ENCODE results near the gene ASRGL1.
"Not testable (repeated sequence)": the region's sequence is repeated elsewhere in the genome, so short reads cannot be mapped to it uniquely, and the experiment has no call there.

The ASRGL1 gene

DNA sequence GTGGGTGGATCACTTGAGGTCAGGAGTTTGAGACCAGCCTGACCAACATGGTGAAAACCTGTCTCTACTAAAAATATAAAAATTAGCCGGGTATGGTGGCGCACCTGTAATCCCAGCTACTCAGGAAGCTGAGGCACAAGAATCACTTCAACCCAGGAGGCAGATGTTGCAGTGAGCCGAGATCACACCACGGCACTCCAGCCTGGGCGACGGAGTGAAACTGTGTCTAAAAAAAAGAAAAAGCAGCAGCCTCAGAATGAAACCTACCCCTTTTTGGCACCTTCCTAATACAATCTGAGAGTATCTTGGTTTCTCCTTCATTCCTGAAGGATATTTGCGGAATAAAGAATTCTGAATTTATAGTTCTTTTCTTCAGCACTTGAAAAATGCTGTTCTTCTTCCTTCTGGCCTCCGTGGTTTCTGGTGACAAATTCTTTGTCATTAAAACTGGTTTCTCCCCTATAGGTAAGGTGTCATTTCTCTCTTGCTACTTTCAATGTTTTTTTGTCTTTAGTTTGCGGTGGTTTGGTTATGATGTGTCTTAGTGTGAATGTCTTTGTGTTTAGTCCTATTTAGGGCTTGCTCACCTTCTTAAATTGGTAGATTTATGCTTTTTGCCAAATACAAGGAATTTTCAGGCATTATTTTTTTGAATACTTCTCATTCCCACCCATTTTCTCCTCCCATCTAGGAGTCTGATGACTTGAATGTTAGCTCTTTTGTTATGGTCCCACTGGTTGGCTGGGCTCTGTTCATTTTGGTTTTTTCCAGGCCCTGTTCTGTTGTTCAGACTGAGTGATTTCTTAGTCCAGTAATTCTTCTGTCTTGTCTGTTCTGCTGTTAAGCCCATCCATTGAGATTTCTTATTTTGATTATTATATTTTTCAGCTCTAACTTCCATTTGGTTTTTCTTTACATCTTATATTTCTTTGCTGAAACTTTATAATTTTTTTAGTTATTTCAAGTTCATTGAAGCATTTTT is 15.4 kb downstream of the ASRGL1 start:
- no peak for DNase-seq (ENCODE audit: low read depth in 2 of 2)

DNA sequence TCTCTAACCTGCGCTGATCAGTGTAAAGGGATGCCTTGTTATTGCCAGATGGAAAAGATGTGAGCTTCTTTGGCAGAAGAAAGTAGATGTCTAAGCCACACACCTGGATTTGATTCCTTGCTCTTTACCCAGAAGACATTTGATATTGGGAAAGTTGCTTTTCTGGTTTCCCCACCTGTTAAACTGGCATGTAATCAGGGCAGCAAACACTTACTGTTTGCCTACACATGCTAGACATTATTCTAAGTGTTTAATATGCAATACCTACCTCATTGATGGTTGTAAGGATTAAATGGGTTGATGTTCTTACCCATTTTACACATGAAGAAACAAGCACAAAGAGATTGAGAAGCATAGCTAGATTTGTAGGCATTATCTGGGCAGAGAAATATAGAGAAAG is 16.6 kb downstream of the ASRGL1 start:
- no peak for DNase-seq (ENCODE audit: low read depth in 2 of 2)

DNA sequence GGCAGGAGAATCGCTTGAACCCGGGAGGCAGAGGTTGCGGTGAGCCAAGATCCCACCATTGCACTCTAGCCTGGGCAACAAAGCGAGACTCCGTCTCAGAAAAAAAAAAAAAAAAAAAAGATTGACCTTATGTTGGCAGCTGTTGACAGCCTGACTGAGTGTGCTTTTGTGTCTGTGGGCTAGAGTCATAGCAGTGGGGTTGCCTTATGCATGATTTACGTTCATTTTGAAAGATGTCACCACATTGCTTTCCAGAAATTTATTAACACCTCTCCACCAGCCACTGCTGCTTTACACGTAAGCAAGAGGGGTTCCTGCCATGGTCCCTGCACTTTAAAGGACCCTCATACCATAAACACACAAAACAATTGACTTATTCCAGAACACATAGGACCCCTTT is 21.0 kb downstream of the ASRGL1 start:
- DNase-seq (ENCODE audit: low read depth in 2 of 2), result no peak

GRCh38 chr11:62359475-62359874 is 22.2 kb downstream of the ASRGL1 start:
- no peak for DNase-seq (ENCODE audit: low read depth in 2 of 2)

DNA sequence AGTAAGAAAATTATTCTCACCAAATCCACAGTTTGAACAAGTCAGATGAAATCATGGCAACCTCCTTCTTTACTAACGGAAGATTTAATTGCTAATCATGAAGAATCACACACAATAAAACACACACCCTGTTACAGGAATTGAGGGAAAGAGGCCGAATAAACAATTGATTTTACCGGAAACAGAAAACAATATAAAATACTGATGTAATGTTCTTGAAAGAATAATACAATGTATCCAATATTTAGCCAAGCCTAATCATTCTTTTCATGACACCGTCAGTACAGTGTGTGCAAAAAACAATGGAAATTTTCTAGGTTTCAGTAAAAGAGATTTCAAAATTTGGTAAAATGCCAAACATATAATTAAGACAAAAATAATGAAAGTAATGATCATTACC is 23.4 kb downstream of the ASRGL1 start:
- no peak for DNase-seq (ENCODE audit: low read depth in 2 of 2)

DNA sequence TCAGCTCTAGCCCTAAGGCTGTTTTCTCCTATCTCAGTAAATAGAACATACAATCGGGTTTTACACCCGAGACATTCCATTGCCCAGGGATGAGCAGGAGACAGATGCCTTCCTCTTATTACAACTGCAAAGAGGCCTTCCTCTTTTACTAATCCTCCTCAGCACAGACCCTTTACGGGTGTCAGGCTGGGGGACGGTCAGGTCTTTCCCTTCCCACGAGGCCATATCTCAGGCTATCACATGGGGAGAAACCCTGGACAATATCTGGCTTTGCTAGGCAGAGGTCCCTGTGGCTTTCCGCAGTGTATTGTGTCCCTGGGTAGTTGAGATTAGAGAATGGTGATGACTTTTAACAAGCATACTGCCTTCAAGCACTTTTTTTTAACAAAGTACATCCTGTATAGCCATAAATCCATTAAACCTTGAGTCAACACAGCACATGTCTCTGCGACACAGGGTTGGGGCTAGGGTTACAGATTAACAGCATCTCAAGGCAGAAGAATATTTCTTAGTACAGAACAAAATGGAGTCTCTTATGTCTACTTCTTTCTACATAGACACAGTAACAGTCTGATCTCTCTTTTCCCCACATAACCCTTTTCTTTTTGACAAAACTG is 31.7 kb downstream of the ASRGL1 start:
- DNase-seq (ENCODE audit: low read depth in 2 of 2), result not testable (repeated sequence)

- DNase-seq (ENCODE audit: low read depth in 2 of 2), result peak; percentile 26 to 38
Measured at GRCh38 chr11:62370743-62371440, 33.6 kb downstream of the ASRGL1 start.

DNA sequence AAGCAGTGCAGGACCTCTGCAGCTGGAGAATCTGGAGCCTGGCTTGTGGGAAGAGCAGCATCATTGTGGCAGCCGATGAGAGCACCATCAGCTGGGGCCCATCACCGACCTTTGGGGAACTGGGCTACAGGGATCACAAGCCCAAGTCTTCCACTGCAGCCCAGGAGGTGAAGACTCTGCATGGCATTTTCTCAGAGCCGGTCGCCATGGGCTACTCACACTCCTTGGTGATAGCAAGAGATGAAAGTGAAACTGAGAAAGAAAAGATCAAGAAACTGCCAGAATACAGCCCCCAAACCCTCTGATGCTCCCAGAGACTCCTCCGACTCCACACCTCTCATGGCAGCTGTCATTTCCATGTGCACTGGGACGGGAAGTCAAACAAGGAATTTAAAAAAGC is 35.6 kb downstream of the ASRGL1 start:
- no peak for DNase-seq (ENCODE audit: low read depth in 2 of 2)

DNA sequence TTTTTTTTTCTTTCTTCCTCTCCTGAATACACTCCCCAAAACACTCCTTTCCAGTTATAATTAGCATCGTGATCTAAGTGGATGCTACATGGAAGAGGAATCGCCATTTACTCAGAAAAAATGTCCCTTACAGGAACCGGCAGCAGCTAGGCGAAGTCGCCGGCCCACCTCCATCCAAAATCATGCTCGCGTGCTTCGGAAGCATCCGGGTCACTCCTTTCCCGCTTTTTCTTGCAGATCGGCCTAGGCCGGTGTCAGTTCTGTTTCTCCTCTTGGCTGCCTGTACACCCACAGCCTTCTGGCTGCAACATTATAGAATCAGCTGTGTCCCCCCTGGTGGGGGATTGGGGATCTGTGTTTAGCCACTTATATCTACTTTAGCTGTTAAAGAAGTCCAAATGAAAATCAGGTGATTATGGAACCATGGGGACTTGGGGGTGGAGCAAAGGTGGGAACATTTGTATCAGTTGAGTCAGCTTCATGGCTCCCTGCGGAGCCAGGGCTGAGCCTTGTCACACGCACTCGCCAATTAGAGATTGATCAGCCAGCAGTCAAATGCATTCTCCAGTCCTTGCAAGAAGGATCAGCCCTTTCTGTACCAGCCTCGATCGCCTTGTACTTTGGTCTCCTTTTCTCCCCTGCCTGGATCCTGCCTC is 36.3 kb downstream of the ASRGL1 start:
- no peak for DNase-seq (ENCODE audit: low read depth in 2 of 2)

DNA sequence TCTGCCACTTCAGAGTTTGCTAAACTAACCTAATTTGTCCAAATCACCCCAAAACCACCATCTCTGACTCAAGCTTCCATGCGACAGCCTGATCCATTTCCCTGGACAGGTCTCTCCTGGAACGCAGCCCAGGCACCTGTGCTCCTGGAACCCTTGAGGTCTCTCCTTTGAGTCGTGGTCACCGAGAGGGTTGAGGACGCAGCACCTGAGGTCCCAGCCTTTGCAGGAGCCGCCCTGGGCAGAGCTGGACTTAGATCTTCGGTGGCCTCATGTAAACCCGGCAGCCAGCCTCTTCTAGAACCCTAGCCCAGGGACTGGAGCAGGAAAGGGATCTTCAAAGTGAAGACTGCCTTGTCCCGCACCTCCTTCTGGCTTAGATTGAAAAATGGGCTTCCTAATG is 37.6 kb downstream of the ASRGL1 start:
- DNase-seq (ENCODE audit: low read depth in 2 of 2), result no peak

GRCh38 chr11:62378459-62379063 is 41.3 kb downstream of the ASRGL1 start:
- DNase-seq (ENCODE audit: low read depth in 2 of 2), result not testable (repeated sequence)

DNA sequence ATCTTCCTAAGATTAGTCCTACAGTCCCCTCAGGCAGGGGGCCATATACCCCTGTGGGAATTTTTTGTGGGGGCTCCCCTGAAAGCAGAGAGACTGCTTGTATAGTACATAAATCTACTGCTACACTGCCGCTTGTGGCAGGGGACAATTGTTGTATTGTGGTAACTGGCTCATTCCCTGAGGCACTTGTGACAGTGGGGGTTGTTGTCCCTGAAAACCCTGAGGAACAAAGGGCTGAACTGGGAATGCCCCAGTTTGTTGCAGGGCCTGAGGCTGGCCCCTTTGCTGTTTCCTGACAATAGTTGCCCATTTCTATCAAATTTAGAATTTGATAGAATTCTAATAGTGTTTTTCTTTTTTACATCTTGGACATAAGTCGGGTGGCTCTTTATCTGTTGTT is 42.3 kb downstream of the ASRGL1 start:
- DNase-seq (ENCODE audit: low read depth in 2 of 2), result not testable (repeated sequence)

DNA sequence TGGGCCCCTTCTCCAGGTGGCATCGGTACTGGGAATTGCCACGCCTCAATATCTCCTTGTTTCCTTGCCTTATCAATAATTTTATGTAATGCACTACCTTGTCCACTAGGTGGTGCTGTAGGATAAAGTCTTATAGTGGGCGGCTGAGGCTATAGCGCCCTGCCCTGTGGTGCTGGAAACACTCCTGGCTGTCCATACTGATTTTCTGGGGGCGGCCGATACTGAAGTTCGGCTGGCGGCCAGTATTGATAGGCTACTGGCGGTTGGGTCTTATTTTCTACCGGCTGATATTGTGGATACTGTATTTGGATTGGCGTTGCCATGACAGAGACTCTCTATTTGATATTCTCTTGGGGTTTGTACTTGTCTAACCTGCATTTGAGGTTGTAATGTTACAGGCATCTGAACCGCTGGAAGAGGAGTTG is 43.6 kb downstream of the ASRGL1 start:
- DNase-seq (ENCODE audit: low read depth in 2 of 2), result not testable (repeated sequence)

GRCh38 chr11:62383822-62384221 is 46.6 kb downstream of the ASRGL1 start:
- DNase-seq (ENCODE audit: low read depth in 2 of 2), result no peak

DNA sequence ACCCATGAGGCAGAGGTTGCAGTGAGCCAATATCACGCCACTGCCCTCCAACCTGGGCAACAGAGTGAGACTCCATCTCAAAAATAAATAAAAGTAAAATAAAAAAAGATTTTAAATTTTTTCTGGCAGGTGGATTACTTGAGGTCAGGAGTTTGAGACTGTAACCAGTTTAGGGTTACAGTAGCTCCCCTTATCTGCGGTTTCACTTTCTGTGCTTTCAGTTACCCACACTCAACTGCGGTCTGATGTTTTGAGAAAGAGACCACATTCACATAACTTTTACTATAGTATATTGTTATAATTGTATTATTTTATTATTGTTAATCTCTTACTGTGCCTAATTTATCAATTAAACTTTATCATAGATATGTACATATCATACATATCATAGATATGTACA is 48.8 kb downstream of the ASRGL1 start:
- not testable (repeated sequence) for DNase-seq (ENCODE audit: low read depth in 2 of 2)

DNA sequence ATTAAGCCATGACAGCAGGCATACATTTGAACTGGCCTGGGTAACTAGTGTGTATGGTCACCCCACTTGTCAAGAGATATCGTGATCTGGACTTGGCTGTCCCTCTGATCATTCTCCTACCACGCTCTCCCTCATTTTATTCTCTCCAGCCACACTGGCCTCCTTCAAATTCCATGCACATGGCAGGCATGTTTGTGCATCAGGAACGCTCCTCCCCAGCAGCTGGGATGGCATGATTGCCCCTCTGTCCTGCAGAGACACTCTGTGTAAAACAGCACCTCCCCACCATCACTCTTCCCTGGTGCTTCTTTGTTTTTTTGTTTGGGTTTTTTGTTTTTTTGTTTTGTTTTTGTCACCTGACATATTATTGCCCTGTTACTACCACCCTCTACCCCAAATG is 50.1 kb downstream of the ASRGL1 start:
- DNase-seq (ENCODE audit: low read depth in 2 of 2), result no peak

DNA sequence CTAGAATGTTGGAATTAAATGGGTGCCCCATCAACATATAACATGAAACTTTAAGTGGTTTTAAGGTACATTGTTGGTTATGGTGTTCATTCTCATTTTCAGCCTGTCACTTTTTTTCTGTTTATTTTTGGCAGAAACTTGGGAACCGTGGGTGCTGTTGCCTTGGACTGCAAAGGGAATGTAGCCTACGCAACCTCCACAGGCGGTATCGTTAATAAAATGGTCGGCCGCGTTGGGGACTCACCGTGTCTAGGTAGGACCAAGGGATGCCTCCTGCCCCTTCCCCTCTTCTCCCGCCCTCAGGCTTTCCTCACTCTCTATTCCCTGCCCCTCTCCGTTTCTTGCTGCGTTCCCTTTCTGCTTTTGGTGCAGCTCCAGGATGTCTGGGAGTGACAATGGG is 51.8 kb downstream of the ASRGL1 start:
- DNase-seq (ENCODE audit: low read depth in 2 of 2), result no peak

GRCh38 chr11:62390237-62390636 is 53.0 kb downstream of the ASRGL1 start:
- DNase-seq (ENCODE audit: low read depth in 2 of 2), result no peak

DNA sequence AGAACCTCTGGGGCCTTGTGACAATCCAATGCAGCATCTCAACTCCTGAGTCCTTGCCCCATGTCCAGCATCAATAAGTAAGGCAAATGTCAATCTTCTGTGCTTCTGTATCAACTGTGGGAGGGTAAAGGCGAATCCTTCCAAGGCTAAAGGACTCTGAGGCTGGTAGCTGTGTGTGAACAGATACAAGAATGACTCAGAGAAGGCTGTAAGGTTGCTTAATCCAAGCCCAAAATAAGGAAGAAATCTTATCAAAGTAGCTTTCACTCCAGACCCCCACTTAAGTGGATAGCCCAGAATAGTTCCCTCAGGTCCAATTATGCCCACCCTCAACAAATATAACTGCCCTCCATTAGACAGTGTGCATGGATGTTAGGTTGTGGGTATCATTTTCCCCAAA is 53.5 kb downstream of the ASRGL1 start:
- DNase-seq (ENCODE audit: low read depth in 2 of 2), result no peak

- no peak for DNase-seq (ENCODE audit: low read depth in 2 of 2)
Measured at GRCh38 chr11:62391642-62392425, 54.6 kb downstream of the ASRGL1 start.

DNA sequence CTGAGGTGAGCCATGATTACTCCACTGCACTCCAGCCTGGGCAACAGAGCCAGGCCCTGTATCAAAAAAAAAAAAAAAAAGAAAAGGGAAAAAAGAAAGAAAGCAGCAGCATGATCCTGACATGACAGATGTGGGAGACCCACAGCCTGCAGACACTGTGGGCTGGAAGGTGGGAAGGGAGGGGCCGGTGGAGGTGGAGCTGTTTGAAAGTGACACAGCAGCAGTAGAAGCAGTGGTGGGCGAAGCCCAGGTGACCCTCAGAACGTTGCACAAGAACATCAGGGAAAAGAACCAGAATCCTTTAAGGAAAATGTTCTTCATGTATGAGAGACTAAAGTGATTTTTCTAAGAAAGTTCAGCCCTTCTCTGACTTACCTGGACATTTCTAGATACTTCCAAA is 55.3 kb downstream of the ASRGL1 start:
- DNase-seq (ENCODE audit: low read depth in 2 of 2), result no peak
